Left lung (tissue), 10 donors: ENCODE data around the gene PIP4K2A. TPM values are rescaled to one million over a fixed set of nuclear protein-coding genes. Genes with fewer than 3 reads are reported as not detected.
A peak's percentile ranks its signal among the peaks of the same experiment; 100 is the strongest.

Experiments used
- ATAC-seq: fragments of 200-7000 bp; cut with Tn5 transposase; one replicate; pipeline ENCODE4 v1.9.1; 2020; ENCODE audit warnings: moderate library complexity
- DNase-seq, 4 donors: peaks; one replicate each; pipeline ENCODE4 v3.0.0-alpha.2; 2013 to 2020
- H3K27ac ChIP-seq, 2 donors: fragments of 200-600 bp; sonication (generic) in 1 of 2; one replicate each; pipeline versions ENCODE4 v1.5.0 to v1.8.0; 2020 to 2021
- H3K27me3 ChIP-seq, 2 donors: fragments of 200-600 bp; sonication (generic) in 1 of 2; one replicate each; pipeline versions ENCODE4 v1.5.0 to v1.8.0; 2020 to 2021
- H3K36me3 ChIP-seq, 2 donors: fragments of 200-600 bp; sonication (generic) in 1 of 2; one replicate each; pipeline versions ENCODE4 v1.5.0 to v1.8.0; 2020 to 2021
- H3K4me1 ChIP-seq, 2 donors: fragments of 200-600 bp; one replicate each; pipeline ENCODE4 v1.8.0; 2021
- H3K4me3 ChIP-seq, 2 donors: fragments of 200-600 bp; sonication (generic) in 1 of 2; one replicate each; pipeline versions ENCODE4 v1.5.0 to v1.8.0; 2020 to 2021; ENCODE audit warnings: mild to moderate bottlenecking in 1 of 2
- H3K9me3 ChIP-seq, 2 donors: fragments of 200-600 bp; sonication (generic) in 1 of 2; one replicate each; pipeline versions ENCODE4 v1.5.0 to v1.8.0; 2020 to 2021
- CTCF ChIP-seq, 2 donors: fragments of 200-600 bp; sonication (generic) in 1 of 2; IDR thresholded peaks; one replicate each; pipeline versions ENCODE4 v1.5.0 to v1.8.0; 2021; ENCODE audit warnings: antibody characterized with exemption in 2 of 2
- intact Hi-C, 2 donors: fragments of 100-400 bp; cut with DNase I; formaldehyde crosslinking; loops; one replicate each; pipeline versions ENCODE4 v1.11.2 to v1.14.2; 2022
- polyA plus RNA-seq, 6 donors: library from polyadenylated mRNA; unstranded; fragments of 120-200 nt; gene quantifications; one replicate each; pipeline ENCODE4 v1.2.1, GENCODE V29; 2013; ENCODE audit not compliant: insufficient read length in 6 of 6
- total RNA-seq, 2 donors: library from RNA; stranded (reverse); fragmentation: NEBNext Ultra II Directional; extraction: Animal tissue kit (Norgen Biotek cat#: 25700); gene quantifications; one replicate each; pipeline ENCODE4 v1.2.1, GENCODE V29; 2021
- donor health status: DM: no; HTN: yes; CAD: no.
- donor health status: DM: no; HTN: no; CAD: no.

PIP4K2A gene
- total and polyA plus RNA-seq, 8 donors: 24.9 to 53.8 (median 29.5) TPM

- Histone ChIP-seq H3K27me3 (no peaks in the 10 kb centered on the region), H3K27ac (no peak overlapping the region), H3K4me3 (peak overlapping the region in 1 of 2 donors; percentile 82), H3K36me3 (no peaks in the 10 kb centered on the region), H3K4me1 (peaks cover 0 to 35% of the 10 kb centered on the region in 2 donors), H3K9me3 (no peaks in the 10 kb centered on the region)
- intact Hi-C loops: loop anchor here in 1 of 2 donors (10.0 kb wide), 1 partner anchor 100 kb away; no protein-coding TSS in a partner anchor
- DNase-seq: no peak
- no peak for ATAC-seq
- no peak for TF ChIP-seq CTCF (IDR thresholded peaks at IDR 0.05)
These were observed 880 bp upstream of the PIP4K2A start for GRCh38 chr10:22715290-22715625.

GRCh38 chr10:22713853-22714478, 412 bp downstream of the PIP4K2A start:
- H3K27ac ChIP-seq: peak overlapping the region; percentile 80 to 92
- no peaks in the 10 kb centered on the region for H3K9me3 ChIP-seq
- peak; percentile 29 for ATAC-seq
- no peaks in the 10 kb centered on the region for H3K36me3 ChIP-seq
- peak overlapping the region; percentile 82 to 93 for H3K4me3 ChIP-seq
- H3K4me1 ChIP-seq: peaks cover 0 to 45% of the 10 kb centered on the region in 2 donors
- no peak for TF ChIP-seq CTCF (IDR thresholded peaks at IDR 0.05)
- intact Hi-C loops: loop anchor here in 1 of 2 donors (10.0 kb wide), 1 partner anchor 99 kb away; no protein-coding TSS in a partner anchor
- no peaks in the 10 kb centered on the region for H3K27me3 ChIP-seq
- peak; percentile 33 to 90 (median 50) for DNase-seq

- peaks cover 0 to 45% of the 10 kb centered on the region in 2 donors for H3K4me1 ChIP-seq
- no peaks in the 10 kb centered on the region for H3K27me3 ChIP-seq
- H3K4me3 ChIP-seq: peak overlapping the region; percentile 82 to 93
- intact Hi-C loops: loop anchor here in 1 of 2 donors (10.0 kb wide), 1 partner anchor 98 kb away; no protein-coding TSS in a partner anchor
- no peak for TF ChIP-seq CTCF (IDR thresholded peaks at IDR 0.05)
- DNase-seq (peak; percentile 24 to 87 (median 36)), ATAC-seq (peak; percentile 53)
- H3K36me3 ChIP-seq: no peaks in the 10 kb centered on the region
- peak overlapping the region; percentile 80 to 92 for H3K27ac ChIP-seq
- no peaks in the 10 kb centered on the region for H3K9me3 ChIP-seq
These were observed 1.2 kb downstream of the PIP4K2A start for GRCh38 chr10:22712956-22713852.

- no peak for TF ChIP-seq CTCF (IDR thresholded peaks at IDR 0.05)
- intact Hi-C loops: loop anchor here in 1 of 2 donors (10.0 kb wide), 1 partner anchor 98 kb away; no protein-coding TSS in a partner anchor
- DNase-seq (peak in 1 of 4 donors; percentile 38), ATAC-seq (no peak)
- Histone ChIP-seq H3K36me3 (no peaks in the 10 kb centered on the region), H3K4me1 (peaks cover 0 to 45% of the 10 kb centered on the region in 2 donors), H3K9me3 (no peaks in the 10 kb centered on the region), H3K27ac (peak overlapping the region in 1 of 2 donors; percentile 80), H3K27me3 (no peaks in the 10 kb centered on the region), H3K4me3 (peak overlapping the region; percentile 82 to 93)
These were observed 2.0 kb downstream of the PIP4K2A start for GRCh38 chr10:22712211-22712955.
